PC-3 (cell line): ENCODE data around the gene THRA.

Experiments
- EZH2 ChIP-seq: fragments of 300-600 bp; sonication (generic); IDR thresholded peaks from one replicate; pipeline ENCODE4 v1.6.1; 2017; ENCODE audit warnings: antibody characterized with exemption, mild to moderate bottlenecking, low read length; ENCODE audit not compliant: unreplicated experiment
- EZH2phosphoT487 ChIP-seq: fragments of 300-600 bp; sonication (generic); IDR thresholded peaks from 2 replicates; pipeline ENCODE4 v1.6.1; 2018; ENCODE audit warnings: mild to moderate bottlenecking, antibody characterized with exemption, low read length, borderline replicate concordance
- TF ChIP-seq, protein P1 (sequence below): fragments of 300-600 bp; sonication (generic); conservative IDR thresholded peaks from 2 replicates; pipeline ENCODE4 v1.5.1; 2017; ENCODE audit warnings: antibody characterized with exemption, low read depth, mild to moderate bottlenecking, low read length

DNA sequence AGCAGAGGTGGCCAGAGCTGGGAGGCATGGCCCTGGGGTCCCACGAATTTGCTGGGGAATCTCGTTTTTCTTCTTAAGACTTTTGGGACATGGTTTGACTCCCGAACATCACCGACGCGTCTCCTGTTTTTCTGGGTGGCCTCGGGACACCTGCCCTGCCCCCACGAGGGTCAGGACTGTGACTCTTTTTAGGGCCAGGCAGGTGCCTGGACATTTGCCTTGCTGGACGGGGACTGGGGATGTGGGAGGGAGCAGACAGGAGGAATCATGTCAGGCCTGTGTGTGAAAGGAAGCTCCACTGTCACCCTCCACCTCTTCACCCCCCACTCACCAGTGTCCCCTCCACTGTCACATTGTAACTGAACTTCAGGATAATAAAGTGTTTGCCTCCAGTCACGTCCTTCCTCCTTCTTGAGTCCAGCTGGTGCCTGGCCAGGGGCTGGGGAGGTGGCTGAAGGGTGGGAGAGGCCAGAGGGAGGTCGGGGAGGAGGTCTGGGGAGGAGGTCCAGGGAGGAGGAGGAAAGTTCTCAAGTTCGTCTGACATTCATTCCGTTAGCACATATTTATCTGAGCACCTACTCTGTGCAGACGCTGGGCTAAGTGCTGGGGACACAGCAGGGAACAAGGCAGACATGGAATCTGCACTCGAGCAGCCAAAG lies 45.2 kb upstream of the THRA start:
- TF ChIP-seq, protein P1, sequence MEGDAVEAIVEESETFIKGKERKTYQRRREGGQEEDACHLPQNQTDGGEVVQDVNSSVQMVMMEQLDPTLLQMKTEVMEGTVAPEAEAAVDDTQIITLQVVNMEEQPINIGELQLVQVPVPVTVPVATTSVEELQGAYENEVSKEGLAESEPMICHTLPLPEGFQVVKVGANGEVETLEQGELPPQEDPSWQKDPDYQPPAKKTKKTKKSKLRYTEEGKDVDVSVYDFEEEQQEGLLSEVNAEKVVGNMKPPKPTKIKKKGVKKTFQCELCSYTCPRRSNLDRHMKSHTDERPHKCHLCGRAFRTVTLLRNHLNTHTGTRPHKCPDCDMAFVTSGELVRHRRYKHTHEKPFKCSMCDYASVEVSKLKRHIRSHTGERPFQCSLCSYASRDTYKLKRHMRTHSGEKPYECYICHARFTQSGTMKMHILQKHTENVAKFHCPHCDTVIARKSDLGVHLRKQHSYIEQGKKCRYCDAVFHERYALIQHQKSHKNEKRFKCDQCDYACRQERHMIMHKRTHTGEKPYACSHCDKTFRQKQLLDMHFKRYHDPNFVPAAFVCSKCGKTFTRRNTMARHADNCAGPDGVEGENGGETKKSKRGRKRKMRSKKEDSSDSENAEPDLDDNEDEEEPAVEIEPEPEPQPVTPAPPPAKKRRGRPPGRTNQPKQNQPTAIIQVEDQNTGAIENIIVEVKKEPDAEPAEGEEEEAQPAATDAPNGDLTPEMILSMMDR = no peak
- no peak for TF ChIP-seq EZH2phosphoT487
- TF ChIP-seq EZH2 = no peak
